Subcutaneous abdominal adipose tissue (tissue), 5 donors: ENCODE measurements around the gene EXOC6B.

Source experiments
- H3K27ac ChIP-seq: one replicate; pipeline ENCODE4 v1.7.0; 2013; ENCODE audit warnings: low read depth, mild to moderate bottlenecking, inconsistent platforms, low read length, moderate library complexity
- H3K27me3 ChIP-seq, 5 donors: one replicate each; pipeline ENCODE4 v1.7.0; 2013; ENCODE audit warnings: low read length in 5 of 5, inconsistent platforms in 1 of 5; ENCODE audit not compliant: control insufficient read depth in 5 of 5, insufficient read depth in 4 of 5
- H3K36me3 ChIP-seq, 5 donors: one replicate each; pipeline ENCODE4 v1.7.0; 2013; ENCODE audit warnings: low read length in 5 of 5; ENCODE audit not compliant: control insufficient read depth in 5 of 5, insufficient read depth in 5 of 5
- H3K4me1 ChIP-seq, 5 donors: one replicate each; pipeline ENCODE4 v1.7.0; 2013; ENCODE audit warnings: low read length in 5 of 5, mild to moderate bottlenecking in 3 of 5, moderate library complexity in 1 of 5; ENCODE audit not compliant: control insufficient read depth in 5 of 5, insufficient read depth in 5 of 5
- H3K4me3 ChIP-seq, 5 donors: one replicate each; pipeline ENCODE4 v1.7.0; 2013; ENCODE audit warnings: low read length in 5 of 5, low read depth in 1 of 5
- H3K9ac ChIP-seq, 5 donors: one replicate each; pipeline ENCODE4 v1.7.0; 2013; ENCODE audit warnings: low read length in 5 of 5, mild to moderate bottlenecking in 4 of 5, moderate library complexity in 3 of 5
- H3K9me3 ChIP-seq, 5 donors: one replicate each; pipeline ENCODE4 v1.7.0; 2013; ENCODE audit warnings: low read length in 5 of 5; ENCODE audit not compliant: control insufficient read depth in 5 of 5
- donor health status: healthy.
- donor health status: healthy.
- donor health status: healthy.
- donor health status: healthy.
- donor health status: healthy.

The EXOC6B gene

DNA sequence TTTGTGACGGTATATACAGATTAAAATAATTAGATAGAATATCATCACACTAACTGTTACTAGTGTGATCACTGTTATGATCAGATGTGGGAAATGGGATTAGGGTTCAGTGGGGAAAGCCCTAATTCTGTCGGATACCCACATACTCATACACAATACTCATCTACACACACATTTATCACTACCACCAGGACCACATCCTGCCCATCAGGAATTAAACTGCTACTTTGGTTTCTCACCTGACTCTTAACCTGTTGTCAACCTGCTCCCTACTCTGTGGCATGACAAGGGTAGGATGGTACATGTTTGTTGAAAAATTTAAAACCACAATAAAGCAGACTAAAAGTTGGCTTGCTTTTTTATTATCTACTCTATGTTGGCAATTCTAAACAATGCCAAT is 653.4 kb downstream of the EXOC6B start:
- no peak overlapping the region for H3K27ac ChIP-seq
- H3K36me3 ChIP-seq: peaks cover 4 to 23% (median 19%) of the 10 kb centered on the region in 5 donors
- H3K9ac ChIP-seq: no peak overlapping the region
- peaks cover 0 to 4% (median 0%) of the 10 kb centered on the region in 5 donors for H3K4me1 ChIP-seq
- no peaks in the 10 kb centered on the region for H3K9me3 ChIP-seq
- H3K27me3 ChIP-seq: no peaks in the 10 kb centered on the region
- no peak overlapping the region for H3K4me3 ChIP-seq

DNA sequence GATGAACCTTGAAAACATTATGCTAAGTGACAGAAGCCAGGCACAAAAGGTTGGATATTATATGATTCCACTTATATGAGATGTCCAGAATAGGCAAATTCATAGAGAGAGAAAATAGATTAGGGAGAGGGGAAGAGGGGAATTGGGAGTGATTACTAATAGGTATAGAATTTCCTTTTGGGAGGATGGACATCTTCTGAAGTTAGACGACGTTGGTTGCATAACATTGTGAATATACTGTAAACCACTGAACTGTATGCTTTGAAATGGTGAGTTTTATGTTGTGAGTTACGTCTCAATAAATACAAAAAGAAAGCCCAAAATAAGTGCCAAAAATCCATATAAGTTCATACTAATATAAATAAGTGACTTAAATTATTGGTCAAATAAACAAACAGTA is 659.6 kb downstream of the EXOC6B start:
- H3K9me3 ChIP-seq: no peaks in the 10 kb centered on the region
- H3K27ac ChIP-seq: no peak overlapping the region
- H3K4me1 ChIP-seq: no peaks in the 10 kb centered on the region
- H3K4me3 ChIP-seq: no peak overlapping the region
- no peaks in the 10 kb centered on the region for H3K36me3 ChIP-seq
- no peaks in the 10 kb centered on the region for H3K27me3 ChIP-seq
- no peak overlapping the region for H3K9ac ChIP-seq

DNA sequence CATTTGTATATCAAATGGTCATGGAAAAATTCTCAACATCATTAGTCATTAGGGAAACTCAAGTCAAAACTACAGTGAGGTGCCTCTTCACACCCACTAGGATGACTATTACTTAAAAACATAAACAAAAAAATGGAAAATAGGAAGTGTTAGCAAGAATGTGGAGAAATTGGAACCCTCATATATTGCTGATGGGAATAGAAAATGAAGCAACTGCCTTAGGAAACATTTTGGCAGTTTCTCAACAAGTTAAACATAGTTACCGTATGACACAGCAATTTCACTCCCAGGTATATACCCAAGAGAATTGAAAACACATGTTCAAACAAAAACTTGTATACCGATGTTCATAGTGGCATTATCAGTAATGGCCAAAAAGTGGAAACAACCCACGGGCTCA is 660.0 kb downstream of the EXOC6B start:
- Histone ChIP-seq H3K27me3 (no peaks in the 10 kb centered on the region), H3K9ac (no peak overlapping the region), H3K4me1 (no peaks in the 10 kb centered on the region), H3K4me3 (no peak overlapping the region), H3K27ac (no peak overlapping the region), H3K36me3 (no peaks in the 10 kb centered on the region), H3K9me3 (no peaks in the 10 kb centered on the region)

DNA sequence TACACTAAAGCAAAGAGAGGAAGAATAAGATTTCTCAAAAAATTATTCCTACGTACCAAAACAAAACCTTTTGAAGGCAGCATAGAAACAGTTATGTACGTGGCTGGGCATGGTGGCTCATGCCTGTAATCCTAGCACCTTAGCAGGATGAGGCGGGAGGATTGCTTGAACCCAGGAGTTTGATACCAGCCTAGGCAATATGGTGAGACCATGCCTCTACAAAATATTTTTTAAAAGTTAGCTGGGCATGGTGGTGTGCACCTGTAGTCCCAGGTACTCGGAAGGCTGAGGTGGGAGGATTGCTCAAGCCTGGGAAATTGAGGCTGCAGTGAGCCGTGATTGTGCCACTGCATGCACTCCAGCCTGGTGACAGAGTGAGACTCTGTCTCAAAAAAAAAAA is 663.3 kb downstream of the EXOC6B start:
- Histone ChIP-seq H3K9me3 (no peaks in the 10 kb centered on the region), H3K4me1 (no peaks in the 10 kb centered on the region), H3K27me3 (peaks cover 0 to 14% (median 5%) of the 10 kb centered on the region in 5 donors), H3K4me3 (no peak overlapping the region), H3K27ac (no peak overlapping the region), H3K36me3 (no peaks in the 10 kb centered on the region), H3K9ac (no peak overlapping the region)

DNA sequence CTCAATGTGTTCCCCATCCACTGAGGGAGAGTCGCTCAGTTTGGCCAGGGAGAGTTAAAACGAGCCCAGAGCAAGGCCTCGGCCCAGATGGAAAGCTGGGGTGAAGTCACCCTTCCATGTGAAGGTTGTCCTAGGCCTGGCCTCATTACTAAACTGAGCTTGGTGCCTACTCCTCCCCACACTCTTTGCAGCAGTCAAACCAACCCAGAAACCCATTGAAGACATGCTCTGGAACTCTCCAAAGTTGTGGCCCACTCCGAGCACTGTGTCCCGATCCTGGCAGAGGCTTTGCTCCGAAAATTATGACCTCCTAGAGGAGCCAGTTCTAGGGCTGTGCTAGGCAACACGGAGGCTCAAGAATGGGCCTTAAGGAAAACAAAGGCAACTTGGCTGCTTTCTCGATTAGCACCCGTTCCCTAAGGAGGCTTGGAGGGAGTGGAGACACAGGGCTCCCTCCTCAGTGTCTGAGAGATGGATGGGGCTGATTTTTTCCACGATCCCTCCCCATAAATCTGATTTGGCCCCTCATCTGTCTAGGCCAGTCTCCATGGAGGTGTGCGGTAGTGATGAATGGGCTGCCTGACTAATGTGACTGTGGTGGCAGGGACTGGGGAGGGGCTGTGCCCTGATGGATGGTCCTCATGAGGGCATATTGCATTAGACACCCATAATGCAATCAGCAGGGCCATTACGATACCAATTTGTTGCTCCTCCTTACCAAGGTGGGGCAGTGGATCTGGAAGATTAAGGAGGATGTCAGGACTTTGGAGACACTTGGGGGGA is 666.4 kb downstream of the EXOC6B start:
- Histone ChIP-seq H3K27ac (no peak overlapping the region), H3K9ac (no peak overlapping the region), H3K4me1 (no peaks in the 10 kb centered on the region), H3K36me3 (no peaks in the 10 kb centered on the region), H3K9me3 (no peaks in the 10 kb centered on the region), H3K4me3 (no peak overlapping the region), H3K27me3 (peaks cover 6 to 33% (median 22%) of the 10 kb centered on the region in 5 donors)

DNA sequence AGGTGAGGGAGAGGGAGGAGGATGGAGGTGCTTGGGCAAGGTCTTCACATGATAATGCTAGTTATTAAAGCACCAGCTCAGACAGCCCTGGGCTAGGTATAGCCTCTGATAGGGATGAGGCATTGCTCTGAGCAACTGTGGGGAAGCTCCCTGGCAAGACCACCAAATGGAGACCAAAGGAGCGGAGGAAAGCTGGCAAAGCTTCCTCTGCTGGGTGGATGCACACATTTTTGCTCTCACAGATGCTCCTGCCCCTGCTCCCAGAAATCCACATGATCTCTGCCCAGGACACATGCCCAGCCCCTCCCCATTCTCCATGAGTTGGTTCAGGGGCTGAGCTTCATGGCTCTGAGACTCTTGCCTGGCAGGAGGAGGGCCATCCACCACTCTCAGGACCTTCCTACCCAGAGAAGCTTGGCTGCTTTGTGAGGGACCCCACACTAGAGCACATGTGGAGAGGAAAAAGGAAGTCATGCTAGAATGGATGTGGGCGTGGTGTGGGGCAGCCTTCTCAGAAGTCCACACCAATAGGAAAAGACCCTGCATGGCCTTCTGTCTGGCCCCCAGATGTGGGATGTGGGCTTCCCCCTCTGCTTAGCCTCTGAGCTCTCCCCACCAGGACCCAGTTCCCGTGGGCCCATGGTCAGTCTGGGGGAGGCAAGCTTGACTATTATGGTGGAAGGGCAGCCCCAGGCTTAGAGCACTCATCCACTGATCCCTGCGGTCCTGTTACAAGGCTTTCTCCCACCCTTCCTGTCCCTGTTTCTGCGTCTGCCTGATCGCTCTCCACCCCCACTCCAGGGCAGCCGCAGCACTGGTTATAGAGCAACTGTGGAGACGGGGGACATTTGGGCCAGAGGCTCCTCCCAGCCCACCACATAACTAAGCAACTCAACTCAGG is 667.7 kb downstream of the EXOC6B start:
- H3K36me3 ChIP-seq: no peaks in the 10 kb centered on the region
- H3K9ac ChIP-seq: no peak overlapping the region
- H3K4me3 ChIP-seq: no peak overlapping the region
- peaks cover 14 to 42% (median 27%) of the 10 kb centered on the region in 5 donors for H3K27me3 ChIP-seq
- H3K9me3 ChIP-seq: no peaks in the 10 kb centered on the region
- no peaks in the 10 kb centered on the region for H3K4me1 ChIP-seq
- H3K27ac ChIP-seq: no peak overlapping the region

DNA sequence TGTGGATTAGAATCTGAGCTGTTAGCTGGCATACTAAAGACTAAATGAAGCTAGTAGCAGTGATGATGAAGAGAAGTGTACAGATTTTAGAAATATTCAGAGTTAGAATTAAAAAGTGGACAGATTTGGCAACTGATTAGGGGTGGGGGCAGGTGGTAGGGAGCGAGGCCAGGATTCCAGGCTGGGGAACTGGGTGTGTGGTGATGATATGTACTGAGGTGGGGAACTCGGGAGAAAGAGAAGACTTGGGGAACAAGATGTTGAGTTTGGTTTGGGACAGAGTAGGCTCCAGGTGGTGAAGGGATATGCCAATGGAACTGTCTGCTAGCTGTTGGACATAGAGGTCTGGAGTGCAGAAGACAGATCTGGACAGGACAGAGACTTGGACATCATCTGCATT is 669.0 kb downstream of the EXOC6B start:
- Histone ChIP-seq H3K27me3 (peaks cover 16 to 48% (median 31%) of the 10 kb centered on the region in 5 donors), H3K27ac (no peak overlapping the region), H3K9ac (no peak overlapping the region), H3K36me3 (no peaks in the 10 kb centered on the region), H3K4me3 (no peak overlapping the region), H3K9me3 (no peaks in the 10 kb centered on the region), H3K4me1 (no peaks in the 10 kb centered on the region)

DNA sequence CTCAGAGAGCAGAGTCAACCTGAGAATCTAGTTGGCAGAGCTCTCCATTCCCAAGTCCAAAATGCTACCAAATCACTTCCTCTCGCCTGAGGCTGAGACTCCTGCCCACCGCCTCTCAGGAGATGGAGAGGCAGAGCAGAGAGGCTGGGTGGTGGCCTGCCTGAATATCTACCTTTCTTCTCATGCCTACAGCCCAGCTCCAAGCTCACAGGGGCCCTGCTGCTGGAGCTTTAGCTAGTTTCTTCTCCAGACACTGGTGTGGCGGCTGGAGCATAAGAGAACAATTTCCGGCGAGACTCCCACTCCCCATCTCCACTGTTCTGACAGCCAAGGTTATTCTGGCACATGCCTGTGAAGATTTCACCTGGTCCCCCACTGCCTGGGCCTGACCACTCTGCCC is 670.1 kb downstream of the EXOC6B start:
- H3K36me3 ChIP-seq: no peaks in the 10 kb centered on the region
- no peaks in the 10 kb centered on the region for H3K4me1 ChIP-seq
- H3K9ac ChIP-seq: no peak overlapping the region
- H3K27ac ChIP-seq: no peak overlapping the region
- H3K4me3 ChIP-seq: no peak overlapping the region
- H3K9me3 ChIP-seq: no peaks in the 10 kb centered on the region
- peaks cover 16 to 52% (median 37%) of the 10 kb centered on the region in 5 donors for H3K27me3 ChIP-seq

DNA sequence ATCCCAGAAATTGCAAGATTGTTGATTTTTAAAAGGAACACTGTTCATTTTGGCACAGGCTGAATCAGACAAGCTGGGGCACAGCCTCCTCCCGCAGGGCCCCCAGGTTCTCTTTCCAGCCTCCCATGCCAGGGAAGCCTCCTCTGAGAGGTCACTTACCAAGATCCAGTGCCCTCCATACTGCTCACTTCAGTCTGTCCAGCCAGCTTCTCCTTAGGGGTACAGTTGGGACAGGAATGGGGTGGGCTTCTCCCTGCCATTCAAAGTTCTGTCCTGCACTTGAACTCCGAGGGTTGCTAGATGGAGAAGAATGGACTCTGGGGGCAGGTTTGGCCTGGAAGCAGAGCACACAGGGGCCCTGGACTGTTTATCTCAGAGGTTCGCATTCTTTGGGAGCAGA is 670.7 kb downstream of the EXOC6B start:
- no peak overlapping the region for H3K27ac ChIP-seq
- no peak overlapping the region for H3K4me3 ChIP-seq
- H3K4me1 ChIP-seq: peaks cover 0 to 6% (median 1%) of the 10 kb centered on the region in 5 donors
- H3K36me3 ChIP-seq: no peaks in the 10 kb centered on the region
- no peaks in the 10 kb centered on the region for H3K9me3 ChIP-seq
- H3K9ac ChIP-seq: no peak overlapping the region
- H3K27me3 ChIP-seq: peaks cover 16 to 58% (median 40%) of the 10 kb centered on the region in 5 donors

DNA sequence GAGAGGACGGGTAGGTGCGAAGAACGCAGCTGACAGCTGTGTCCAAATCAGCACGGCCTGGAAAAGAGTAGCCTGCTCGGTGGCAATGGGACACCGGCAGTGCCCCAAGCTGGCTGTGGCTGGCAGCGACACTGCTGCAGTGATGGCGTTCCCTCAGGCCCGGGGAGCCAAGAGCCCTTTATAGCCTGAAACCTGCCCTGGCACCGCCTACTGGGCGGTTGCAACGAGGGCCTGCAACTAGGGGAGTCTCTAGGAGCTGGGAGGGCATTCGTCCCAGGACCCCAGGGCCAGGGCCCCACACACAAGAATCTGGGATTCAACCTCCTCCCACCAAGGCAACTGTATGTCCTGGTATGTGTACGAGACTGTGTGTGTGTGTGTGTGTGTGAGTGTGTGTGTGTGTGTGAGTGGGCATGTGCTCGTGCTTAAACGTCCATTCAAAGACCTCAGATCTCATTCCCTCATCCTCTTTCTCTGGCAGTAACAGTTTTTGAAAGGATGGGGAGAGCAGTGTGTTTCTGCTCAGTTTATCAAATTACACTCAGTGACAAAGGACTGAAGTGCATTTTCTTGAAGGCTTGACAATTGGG is 671.4 kb downstream of the EXOC6B start:
- Histone ChIP-seq H3K4me1 (peaks cover 0 to 12% (median 8%) of the 10 kb centered on the region in 5 donors), H3K27ac (no peak overlapping the region), H3K9ac (no peak overlapping the region), H3K9me3 (no peaks in the 10 kb centered on the region), H3K36me3 (no peaks in the 10 kb centered on the region), H3K27me3 (peaks cover 16 to 63% (median 42%) of the 10 kb centered on the region in 5 donors), H3K4me3 (no peak overlapping the region)
